HG03280 (cell line): ENCODE data around the gene UCN2.

Experiments used
- ATAC-seq: cut with Tn5 transposase; IDR thresholded peaks from one replicate; pipeline ENCODE4 v1.9.1; 2021; ENCODE audit warnings: mild to moderate bottlenecking, moderate library complexity; ENCODE audit not compliant: unreplicated experiment

The UCN2 gene

DNA sequence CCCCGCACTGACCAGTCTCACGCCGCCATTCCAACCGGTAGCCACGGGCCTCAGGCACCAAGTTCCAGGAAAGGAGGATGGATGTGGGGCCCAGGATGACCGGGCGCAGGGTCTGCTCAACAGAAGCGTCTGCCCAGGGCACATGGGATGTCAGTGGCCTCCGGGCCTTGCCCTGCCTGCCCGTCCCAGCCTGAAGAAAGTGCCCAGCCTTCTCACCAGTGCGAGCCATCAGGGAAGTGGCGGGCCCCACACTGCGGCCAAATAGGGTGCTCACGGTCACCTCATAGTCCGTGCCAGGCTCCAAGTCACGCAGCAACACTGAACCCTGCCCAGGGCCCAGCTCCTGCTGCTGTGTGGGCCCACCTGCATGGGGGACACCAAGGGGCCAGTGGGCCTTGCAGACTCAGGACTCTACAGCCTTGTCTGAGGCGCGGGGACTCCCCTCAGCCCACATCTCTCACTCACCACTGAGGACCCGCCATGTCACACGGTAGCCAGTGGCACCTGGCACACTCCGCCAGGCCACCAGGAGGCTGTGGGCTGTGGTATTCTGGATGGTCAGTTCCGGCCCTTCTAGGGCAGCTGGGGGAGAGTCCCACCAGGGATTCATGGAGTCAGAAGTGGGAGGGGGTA is 28.4 kb upstream of the UCN2 start:
- no peak for ATAC-seq

DNA sequence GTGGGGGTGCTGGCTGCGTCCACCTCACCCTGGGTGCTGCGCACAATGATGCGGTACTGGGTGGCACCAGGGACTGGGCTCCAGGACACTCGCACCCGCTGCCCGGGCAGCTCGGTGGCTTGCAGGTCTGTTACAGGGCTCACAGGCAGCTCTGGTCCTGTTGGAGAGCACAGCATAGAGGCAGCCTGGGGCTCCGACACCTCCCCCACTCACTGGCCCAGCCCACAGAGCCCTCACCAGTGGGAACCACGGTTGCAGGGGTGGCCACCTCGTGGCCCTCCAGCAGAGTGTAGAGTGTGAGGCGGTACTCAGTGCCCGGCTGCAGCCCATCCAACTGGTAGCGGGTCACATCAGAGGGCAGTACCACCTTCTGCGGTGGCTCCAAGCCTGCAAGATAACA is 27.9 kb upstream of the UCN2 start:
- ATAC-seq: no peak

DNA sequence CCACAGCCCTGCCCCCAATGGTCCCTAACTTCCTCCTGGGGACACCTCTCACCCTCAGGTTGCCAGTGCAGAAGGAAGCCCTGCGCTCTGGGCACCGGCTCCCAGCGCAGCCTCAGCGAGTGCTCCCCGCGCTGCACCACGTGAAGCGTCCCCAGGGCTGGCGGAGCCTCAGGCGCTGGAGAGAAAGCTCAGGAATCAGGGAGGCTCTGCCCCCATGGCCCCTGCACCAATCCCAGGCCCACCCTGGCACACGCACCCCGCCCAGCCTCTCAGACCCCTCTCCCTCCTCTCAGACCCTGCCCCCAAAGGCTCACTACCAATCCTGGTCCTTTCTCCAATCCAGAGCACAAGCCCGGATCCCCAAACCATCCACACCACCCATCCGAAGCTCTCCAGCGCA is 24.6 kb upstream of the UCN2 start:
- no peak for ATAC-seq

DNA sequence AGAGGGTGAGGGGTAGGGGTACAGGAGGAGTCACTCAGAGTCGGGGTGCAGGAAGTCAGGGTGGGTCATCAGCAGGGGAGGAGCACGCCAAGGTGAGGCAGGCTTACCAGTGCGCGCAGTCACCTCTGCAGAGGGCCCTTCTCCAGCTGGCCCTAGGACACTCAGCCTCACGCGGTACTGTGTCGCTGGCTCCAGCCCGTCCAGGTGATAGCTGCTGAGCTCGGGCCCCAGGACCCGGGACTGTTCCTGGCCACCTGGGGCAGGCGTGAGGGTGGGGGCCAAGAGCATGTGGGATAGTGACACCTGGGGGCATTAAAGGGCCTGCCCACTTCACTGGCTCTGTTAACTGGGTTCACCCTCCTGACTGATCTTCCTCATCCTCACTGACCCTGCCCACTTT is 24.1 kb upstream of the UCN2 start:
- ATAC-seq: no peak

DNA sequence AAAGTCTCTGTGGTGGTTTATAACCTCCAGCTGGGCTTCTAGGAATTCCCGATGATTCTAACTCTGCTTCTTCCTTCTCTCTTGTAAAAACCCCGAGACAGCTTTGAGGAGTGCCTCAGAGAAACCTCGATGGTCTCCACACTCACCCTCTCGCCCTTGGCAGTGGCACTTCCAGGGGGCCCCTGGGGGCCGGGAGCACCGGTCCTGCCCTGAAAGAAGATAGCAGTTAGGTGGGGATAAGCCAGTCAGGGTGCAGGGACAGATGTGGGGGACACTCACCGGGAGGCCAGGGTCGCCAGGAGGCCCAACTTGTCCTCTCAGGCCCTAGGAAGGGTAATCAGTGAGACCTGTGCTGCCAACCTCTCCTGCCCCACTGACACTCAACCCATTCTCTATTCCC is 21.8 kb upstream of the UCN2 start:
- ATAC-seq: no peak

DNA sequence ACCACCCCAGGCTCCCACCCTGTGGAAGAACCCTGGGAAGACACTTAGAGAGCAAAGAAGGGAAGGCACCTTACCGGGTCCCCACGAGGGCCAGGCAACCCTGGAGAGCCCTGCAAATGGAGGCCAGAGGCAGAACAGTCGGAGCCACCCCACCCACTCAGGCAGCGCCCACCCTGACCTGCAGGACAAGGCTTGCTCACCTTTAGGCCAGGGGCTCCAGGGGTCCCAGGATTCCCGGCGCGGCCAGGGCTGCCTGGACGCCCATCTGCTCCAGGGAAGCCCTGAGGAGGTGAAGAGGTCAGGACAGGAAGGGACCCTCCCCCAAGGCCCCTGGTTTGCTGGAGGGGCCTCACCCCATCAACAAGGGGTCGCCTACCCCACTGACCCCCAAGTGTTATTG is 21.3 kb upstream of the UCN2 start:
- ATAC-seq: no peak

DNA sequence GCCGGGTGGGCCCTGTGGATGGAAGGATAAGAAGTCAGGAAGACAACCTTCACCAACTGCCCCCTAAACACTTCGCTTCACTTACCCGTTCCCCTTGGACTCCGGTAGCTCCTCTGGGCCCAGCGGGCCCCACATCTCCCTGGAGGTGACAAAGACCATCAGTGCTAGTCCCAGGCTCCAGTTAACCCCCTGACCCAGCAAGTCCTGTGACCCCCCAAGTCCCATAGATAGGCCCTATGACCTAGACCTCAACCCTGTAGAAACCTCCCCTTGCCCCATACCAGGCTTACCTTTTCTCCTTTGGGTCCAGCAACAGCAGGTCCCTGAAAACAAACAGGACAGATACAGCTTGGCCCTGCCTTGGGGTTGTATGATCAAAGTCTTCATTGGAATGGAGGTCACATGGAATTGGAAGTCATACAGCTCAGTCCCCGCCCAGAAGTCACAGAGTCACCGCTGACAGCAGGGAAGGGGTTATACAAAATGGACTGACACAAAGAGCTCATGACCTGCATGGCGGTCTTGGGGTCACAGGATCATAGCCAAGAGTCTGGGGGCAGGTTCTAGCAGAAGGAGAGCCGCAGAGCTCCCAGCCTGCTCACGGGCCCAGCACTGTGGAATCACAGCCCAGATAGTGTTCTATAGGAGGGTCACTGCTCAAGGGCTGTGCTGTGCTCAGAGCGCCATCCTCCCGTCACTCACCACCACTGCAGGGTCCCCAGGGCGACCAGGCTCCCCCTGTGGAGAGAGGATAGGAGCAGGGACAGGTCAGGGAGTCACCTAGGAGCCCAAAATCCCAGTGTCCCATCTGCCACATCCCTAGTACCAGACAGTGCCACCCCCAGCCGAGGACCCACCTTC is 18.3 kb upstream of the UCN2 start:
- no peak for ATAC-seq

DNA sequence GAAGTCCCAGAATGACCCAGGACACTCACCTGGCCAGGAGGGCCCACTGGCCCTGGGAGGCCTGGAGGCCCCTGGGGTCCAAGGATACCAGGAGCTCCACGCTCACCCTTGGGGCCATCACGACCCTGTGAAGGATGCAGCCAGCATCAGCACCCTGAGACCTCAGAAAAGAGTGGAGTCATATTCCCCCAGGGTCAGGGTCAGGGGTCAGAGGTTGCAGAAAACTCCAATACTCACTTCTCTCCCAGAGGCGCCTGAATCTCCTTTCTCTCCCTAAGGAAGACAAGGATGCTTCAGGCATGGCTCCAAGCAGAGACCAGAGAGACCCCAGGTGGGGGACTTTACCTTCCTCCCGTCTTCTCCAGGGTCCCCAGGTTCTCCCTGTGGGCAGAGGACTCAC is 13.1 kb upstream of the UCN2 start:
- ATAC-seq: no peak

DNA sequence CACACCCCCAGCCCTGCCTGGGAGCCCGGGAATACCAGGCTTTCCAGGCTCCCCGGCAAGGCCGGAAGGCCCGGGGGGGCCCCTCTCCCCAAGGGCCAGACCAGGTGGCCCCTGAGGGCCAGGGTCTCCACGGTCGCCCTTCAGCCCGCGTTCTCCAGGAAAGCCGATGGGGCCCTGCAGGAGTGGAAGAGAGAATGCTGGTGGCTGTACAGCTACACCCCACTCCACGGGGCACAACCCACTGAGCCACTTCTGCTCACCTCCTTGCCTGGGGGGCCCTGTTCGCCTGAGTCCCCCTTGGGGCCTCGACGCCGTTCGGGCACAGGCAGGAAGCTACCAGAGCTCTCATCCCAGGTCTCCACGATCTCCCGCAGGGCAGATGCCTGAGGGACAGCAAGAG is 11.8 kb upstream of the UCN2 start:
- ATAC-seq: no peak

DNA sequence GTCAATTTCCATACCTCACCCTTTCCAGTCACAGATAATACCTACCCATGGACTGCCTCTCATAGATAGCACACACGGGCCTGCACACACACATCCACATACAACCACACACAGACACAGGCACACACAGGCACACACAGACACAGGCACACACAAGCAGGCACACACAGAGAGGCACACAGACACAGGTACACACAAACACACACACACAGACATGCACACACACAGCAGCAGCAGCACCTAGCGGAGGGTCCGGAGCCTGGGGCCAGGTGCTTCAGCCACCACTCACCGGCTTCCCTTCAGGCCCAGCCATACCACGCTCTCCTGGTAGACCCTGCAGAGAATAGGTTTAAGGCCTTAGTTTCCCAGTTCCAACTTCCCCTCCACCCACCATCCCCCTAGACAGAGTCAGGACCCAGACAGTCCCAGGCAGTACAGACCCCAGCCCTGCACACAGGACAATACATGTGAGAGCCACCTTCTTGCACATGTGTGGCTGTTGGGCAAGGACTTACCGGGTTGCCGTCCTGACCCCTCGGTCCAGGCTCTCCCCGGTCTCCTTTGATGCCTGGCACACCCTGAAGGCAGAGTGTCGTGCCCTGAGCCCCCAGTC is 10.5 kb upstream of the UCN2 start:
- ATAC-seq: no peak

DNA sequence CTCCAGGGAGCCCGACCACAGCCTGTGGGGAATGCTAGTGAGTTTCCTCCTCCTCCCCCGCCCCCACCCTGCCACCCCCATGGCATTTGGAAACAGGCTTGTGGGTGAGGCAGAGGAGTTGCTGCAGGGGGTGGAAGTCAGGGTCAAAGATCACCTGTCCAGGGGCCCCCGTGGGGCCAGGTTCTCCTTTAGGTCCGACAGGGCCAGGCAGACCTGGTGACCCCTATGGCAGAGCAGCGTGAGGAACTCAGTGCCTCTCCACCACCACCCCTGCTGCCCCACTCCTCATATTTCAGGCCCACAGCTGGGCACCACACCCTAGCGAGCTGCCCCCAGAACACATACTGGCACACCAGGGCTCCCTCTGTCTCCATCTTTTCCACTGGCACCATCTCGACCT is 8.9 kb upstream of the UCN2 start:
- no peak for ATAC-seq

DNA sequence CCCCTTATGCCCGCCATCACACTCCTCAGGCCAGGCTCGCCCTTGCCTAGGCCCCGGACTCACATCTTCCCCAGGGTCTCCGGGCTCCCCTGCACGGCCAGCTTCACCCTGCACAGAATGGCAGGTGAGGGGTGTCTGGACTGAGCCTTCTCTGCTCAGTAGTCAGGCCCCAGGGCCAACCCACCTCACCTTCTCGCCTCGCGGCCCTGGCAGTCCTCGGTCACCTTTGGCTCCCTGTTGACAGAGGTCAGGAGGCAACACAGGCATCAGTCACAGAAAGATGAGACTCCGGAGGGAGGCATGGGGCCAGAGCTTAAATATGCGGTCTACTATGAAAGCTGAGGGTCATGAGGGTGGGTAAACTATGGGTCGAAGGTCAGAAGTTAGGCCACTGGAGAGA is 8.4 kb upstream of the UCN2 start:
- ATAC-seq: no peak

DNA sequence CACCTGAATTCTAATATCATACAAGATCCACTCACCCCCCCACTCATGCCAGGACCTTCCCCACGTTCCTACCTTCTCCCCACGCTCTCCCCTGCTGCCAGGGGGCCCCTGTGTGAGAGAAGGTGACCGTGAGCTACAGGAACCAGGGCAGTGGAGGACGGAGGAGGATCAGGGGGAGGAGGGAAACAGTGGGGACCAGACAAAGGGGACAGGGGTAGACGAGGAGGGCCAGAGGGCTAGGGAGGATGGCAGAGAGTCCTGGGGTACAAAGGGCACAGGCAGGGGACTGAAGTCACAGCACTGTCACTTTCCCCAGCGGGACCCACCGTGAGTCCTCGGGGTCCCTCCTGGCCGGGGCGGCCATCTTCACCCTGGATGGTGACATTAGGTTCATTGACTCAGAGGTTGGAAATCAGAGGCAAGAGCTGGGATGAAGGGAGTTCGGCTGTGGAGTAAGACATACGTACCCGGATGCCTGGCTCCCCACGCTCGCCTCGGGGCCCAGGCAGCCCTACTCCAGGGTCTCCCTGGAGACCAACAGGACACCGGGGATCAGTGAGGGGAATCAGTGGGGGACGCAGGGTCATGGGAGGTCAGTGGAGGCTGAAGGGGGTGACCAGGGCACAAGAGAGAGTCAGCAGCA is 6.3 kb upstream of the UCN2 start:
- no peak for ATAC-seq

DNA sequence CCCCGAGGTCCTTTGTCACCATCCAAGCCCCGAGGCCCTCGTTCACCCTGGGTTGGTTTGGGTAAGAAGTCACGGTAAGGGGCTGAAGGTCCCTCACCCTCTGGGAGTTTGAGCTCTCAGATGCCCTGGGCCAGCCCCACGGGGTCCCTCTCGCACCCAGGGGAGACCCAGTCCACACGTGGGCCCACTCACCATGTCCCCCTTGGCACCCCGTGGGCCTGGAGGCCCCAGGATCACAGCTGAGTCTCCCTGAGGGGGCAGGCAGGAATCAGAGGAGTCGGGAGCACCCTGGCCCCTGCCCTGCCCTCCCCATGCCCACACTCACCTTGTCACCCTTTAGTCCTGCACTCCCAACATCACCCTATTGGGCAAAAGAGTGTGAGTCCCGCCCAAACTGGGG is 5.8 kb upstream of the UCN2 start:
- ATAC-seq: no peak

DNA sequence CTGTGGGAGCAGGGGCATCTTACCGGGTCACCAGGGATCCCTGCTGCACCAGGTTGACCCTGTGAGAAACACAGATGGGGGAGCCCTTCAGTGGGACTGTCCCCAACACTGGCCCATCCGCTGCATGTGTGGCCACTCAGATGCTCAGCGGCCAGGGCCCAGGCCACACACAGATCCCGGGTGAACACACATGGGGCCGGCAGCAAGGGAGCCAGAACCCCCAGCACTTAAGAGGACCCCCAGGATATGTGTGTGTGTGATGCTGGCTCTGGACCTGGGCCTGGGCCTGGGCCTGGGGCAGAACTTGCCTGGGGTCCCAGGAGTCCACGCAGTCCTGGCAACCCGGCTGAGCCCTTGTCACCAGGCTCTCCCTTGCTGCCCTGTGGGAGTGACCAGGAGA is 4.9 kb upstream of the UCN2 start:
- no peak for ATAC-seq

DNA sequence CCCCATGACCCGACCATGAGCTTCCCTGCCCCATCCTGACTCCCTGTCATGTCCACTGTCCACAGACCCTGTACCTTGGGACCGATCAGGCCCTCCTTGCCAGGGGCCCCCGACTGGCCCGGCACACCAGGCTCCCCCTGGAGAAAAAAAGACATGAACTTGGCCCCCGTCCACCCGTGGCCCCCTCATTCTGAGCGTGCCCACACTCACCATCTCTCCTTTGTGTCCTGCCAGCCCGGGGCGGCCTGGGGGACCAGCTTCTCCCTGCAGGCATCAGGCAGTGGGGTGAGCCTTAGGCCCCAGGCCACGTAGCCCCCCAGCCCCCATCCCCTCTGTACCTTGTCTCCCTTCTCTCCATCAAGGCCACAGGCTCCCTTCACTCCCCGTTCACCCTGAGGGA is 3.9 kb upstream of the UCN2 start:
- no peak for ATAC-seq

DNA sequence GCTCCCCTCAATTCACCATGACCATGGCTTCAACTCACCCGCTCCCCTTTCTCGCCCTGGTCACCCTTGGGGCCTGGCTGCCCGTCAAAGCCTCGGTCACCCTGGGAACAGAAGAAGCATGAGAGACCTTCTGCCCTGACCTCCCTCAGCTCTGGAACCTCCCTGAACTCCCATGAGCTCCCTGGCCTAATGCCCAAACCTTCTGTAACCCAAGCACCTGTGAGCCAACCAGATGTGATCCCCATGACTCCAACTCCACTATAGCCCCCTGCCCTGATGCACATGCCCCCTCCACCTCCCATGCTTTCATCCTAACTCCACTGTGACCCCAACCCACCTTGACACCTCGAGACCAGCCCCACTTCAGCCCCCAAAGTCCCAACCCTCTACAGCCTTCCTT is 3.5 kb upstream of the UCN2 start:
- no peak for ATAC-seq

DNA sequence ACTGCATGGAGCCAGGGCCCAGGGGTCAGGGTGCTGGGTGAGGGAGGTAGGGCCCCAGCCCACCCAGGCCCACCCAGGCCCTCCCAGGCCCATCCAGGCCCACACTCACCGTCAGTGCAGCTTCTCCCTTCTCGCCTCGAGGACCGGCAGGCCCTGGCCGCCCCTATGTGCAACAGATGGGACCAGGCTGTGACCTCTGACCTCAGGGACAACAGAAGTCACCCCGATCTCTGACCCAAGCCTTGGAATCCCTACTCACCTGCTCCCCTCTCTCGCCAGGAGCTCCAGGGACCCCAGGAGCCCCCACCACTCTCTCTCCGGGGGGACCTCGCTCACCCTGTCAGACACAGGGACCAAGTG is 2.8 kb upstream of the UCN2 start:
- no peak for ATAC-seq

DNA sequence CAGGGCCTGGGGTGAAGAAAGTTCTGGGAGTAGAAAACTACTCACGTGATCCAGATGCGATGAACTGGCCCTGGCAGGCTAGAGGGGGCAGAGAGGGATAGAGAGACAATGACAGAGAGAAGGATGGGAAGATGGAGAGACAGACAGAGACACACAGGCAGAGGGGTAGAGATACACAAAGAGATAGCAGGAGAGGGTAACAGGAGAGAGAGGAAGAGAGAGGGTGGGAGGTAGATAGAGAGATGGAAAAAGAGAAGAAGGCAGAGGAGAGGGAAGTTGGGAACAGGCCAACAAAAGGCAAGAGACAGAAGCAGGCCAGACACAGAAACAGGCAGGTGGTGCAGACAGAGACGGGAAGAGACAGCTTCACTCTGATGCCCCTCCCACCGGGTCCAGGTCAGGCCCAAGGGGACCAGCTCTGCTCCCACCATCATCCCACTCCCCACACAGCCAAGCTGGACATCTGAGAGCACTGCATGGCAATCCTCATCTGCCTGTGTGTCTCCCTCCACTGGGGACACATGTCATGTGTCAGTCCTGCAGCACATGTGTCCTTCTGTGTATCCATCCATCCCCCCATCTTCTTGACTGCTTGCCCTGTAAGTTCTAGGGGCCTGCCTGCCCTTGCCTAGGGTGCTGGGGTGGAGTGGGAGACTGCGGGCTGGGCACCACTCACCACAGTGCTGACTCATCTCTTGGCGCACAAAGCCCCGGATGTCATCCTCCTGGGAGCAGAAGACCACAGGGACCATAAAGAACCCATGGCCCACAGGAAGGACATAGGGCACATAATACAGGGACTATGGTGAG is 2.2 kb upstream of the UCN2 start:
- no peak for ATAC-seq

DNA sequence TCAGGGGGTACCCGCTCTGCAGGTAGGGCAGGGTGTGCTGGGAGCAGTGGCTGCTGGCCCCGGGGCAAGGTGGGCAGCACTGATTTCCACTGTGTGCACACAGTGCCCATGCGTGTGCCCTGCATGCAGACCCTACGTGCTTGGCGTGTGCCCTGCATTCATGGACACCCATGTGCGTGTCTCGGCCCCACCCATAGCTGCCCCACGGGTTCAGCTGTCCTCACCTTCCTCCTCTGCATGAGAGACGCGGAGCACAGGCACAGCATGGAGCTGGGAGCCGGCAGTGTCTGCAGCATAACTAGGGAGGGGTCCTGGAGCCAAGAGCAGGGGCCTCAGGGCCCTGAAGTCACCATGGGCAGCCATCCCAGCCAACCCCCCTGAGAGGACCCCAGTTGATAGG is 1.6 kb upstream of the UCN2 start:
- ATAC-seq: no peak

DNA sequence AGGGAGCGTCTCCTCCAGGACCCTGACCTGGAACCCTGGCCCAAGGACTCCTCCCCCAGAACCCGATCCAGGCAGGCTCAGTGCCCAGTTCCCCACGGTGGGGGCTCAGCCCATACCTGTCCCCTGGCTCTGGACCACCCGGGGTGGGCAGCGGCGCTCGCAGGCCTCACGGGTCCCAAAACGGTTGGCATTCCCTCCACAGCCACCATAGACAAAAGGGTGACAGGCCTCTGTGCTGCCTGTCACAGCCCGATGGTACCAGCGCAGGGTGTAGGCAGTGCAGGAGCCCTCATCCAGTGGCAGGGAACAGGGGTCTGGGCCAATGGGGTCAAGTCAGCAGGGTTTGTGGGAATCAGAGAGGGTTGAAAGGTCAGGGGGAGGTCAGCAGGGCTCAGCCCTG is 1.1 kb upstream of the UCN2 start:
- no peak for ATAC-seq
